Stimulated activated CD8-positive, alpha-beta memory T cell treated with anti-CD3 and anti-CD28 coated beads, Interleukin-15, amount 100 ng/mL, for 48 hours (primary cell): ENCODE data around the gene RAPGEFL1.
"Not testable (repeated sequence)": the region's sequence is repeated elsewhere in the genome, so short reads cannot be mapped to it uniquely, and the experiment has no call there.

Source experiments
- DNase-seq, 2 donors: peaks; one replicate each; pipeline ENCODE4 v3.0.0-alpha.2; 2020; ENCODE audit warnings: low read depth in 2 of 2

Gene RAPGEFL1

GRCh38 chr17:40177275-40177874 lies at the start of gene RAPGEFL1:
Gene RAPGEFL1, plus strand, starts transcription at chr17:40177470. Its CDS starts 392 bp downstream, at chr17:40177862.
- peak; percentile 78 to 84 for DNase-seq

- DNase-seq, result no peak
Observed at GRCh38 chr17:40129498-40129897, 47.8 kb upstream of the RAPGEFL1 start.

- no peak for DNase-seq
Observed at GRCh38 chr17:40130352-40131042, 46.8 kb upstream of the RAPGEFL1 start.

- no peak for DNase-seq
Observed at GRCh38 chr17:40134184-40134583, 43.1 kb upstream of the RAPGEFL1 start.

- DNase-seq, result no peak
Observed at GRCh38 chr17:40135817-40136216, 41.5 kb upstream of the RAPGEFL1 start.

GRCh38 chr17:40139566-40140058 lies 37.7 kb upstream of the RAPGEFL1 start:
- DNase-seq, result no peak

GRCh38 chr17:40143166-40143565 lies 34.1 kb upstream of the RAPGEFL1 start:
- DNase-seq, result not testable (repeated sequence)

- no peak for DNase-seq
Observed at GRCh38 chr17:40145476-40145875, 31.8 kb upstream of the RAPGEFL1 start.

GRCh38 chr17:40148527-40148926 lies 28.7 kb upstream of the RAPGEFL1 start:
- DNase-seq, result no peak

GRCh38 chr17:40150276-40150675 lies 27.0 kb upstream of the RAPGEFL1 start:
- no peak for DNase-seq

GRCh38 chr17:40151414-40151963 lies 25.8 kb upstream of the RAPGEFL1 start:
- DNase-seq, result no peak

- no peak for DNase-seq
Observed at GRCh38 chr17:40153603-40154236, 23.6 kb upstream of the RAPGEFL1 start.

GRCh38 chr17:40157973-40158372 lies 19.3 kb upstream of the RAPGEFL1 start:
- DNase-seq, result no peak

GRCh38 chr17:40158438-40159013 lies 18.7 kb upstream of the RAPGEFL1 start:
- DNase-seq, result no peak

- no peak for DNase-seq
Observed at GRCh38 chr17:40159456-40159855, 17.8 kb upstream of the RAPGEFL1 start.

- DNase-seq, result no peak
Observed at GRCh38 chr17:40167685-40168261, 9.5 kb upstream of the RAPGEFL1 start.

- no peak for DNase-seq
Observed at GRCh38 chr17:40168262-40168832, 8.9 kb upstream of the RAPGEFL1 start.

- DNase-seq, result no peak
Observed at GRCh38 chr17:40170325-40170724, 6.9 kb upstream of the RAPGEFL1 start.

- DNase-seq, result no peak
Observed at GRCh38 chr17:40171750-40172149, 5.5 kb upstream of the RAPGEFL1 start.

GRCh38 chr17:40173091-40173777 lies 4.0 kb upstream of the RAPGEFL1 start:
- no peak for DNase-seq

- no peak for DNase-seq
Observed at GRCh38 chr17:40173778-40174135, 3.5 kb upstream of the RAPGEFL1 start.
